ENCODE measurements around the gene ANGEL2. TPM values are rescaled to one million over a fixed set of nuclear protein-coding genes. Genes with fewer than 3 reads are reported as not detected.

Gene ANGEL2
- total RNA-seq, 1 experiment from 2014 or later: 34.8 TPM

DNA sequence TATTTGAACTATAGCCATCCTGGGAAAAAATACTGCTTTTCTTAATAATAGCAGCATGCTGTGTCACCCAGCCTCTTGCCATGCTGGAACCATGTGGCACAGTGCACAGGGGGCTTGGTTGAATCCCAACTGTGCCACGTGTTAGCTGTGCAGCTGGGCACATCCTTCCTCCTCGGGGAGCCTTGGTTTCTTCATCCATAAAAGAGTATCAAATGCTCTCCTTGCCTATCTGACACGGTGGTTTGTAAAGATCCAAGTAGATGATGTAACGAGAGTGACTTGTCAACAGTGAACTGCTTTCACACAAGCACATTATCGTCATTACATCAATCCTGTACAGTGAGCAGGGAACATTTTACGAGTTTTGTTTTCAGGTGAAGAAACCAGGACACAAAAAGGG, 41.0 kb downstream of the ANGEL2 start:
- no peak overlapping the region for H3K27ac ChIP-seq (ENCODE audit: low read length)
- POLR2A ChIA-PET: no interaction called here
- no peak for ATAC-seq
- in situ Hi-C loops (cut with HindIII; ENCODE audit: low pct_unique_long_range_greater_than_20kb, low sequenced_read_pairs): no loop called here
- TF ChIP-seq, protein P1, sequence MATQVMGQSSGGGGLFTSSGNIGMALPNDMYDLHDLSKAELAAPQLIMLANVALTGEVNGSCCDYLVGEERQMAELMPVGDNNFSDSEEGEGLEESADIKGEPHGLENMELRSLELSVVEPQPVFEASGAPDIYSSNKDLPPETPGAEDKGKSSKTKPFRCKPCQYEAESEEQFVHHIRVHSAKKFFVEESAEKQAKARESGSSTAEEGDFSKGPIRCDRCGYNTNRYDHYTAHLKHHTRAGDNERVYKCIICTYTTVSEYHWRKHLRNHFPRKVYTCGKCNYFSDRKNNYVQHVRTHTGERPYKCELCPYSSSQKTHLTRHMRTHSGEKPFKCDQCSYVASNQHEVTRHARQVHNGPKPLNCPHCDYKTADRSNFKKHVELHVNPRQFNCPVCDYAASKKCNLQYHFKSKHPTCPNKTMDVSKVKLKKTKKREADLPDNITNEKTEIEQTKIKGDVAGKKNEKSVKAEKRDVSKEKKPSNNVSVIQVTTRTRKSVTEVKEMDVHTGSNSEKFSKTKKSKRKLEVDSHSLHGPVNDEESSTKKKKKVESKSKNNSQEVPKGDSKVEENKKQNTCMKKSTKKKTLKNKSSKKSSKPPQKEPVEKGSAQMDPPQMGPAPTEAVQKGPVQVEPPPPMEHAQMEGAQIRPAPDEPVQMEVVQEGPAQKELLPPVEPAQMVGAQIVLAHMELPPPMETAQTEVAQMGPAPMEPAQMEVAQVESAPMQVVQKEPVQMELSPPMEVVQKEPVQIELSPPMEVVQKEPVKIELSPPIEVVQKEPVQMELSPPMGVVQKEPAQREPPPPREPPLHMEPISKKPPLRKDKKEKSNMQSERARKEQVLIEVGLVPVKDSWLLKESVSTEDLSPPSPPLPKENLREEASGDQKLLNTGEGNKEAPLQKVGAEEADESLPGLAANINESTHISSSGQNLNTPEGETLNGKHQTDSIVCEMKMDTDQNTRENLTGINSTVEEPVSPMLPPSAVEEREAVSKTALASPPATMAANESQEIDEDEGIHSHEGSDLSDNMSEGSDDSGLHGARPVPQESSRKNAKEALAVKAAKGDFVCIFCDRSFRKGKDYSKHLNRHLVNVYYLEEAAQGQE (IDR thresholded peaks at IDR 0.05; ENCODE audit: insufficient read depth in 1 of 2, low read depth in 2 of 2, low read length in 1 of 2): no peak
- TF ChIP-seq TCF7L2 (IDR thresholded peaks at IDR 0.05; ENCODE audit: low read depth, low read length) (no peak), SIN3A (IDR thresholded peaks at IDR 0.05; ENCODE audit: borderline replicate concordance, insufficient read depth, low read depth, low read length) (no peak), POLR2AphosphoS5 (IDR thresholded peaks at IDR 0.05; ENCODE audit: low read depth, low read length) (no peak), CTCF (IDR thresholded peaks at IDR 0.05) (no peak)
- intact Hi-C loops (cut with micrococcal nuclease; ENCODE audit: unreplicated experiment): no loop called here
- BruUV-seq (replicated peaks): no TSS peak
- H3K9me3 ChIP-seq (ENCODE audit: control insufficient read depth, insufficient read depth, low read depth, low read length): no peaks in the 10 kb centered on the region
- peaks cover 4% of the 10 kb centered on the region; the same call in 1 of the 2 replicates for H3K27me3 ChIP-seq (ENCODE audit: control insufficient read depth, insufficient read depth, low read length)
- H3K4me1 ChIP-seq (ENCODE audit: control insufficient read depth, insufficient read depth, low read length): no peaks in the 10 kb centered on the region
- CTCF ChIA-PET: no interaction called here
- DNase-seq (ENCODE audit: low read depth, low spot score): no peak
- H3K36me3 ChIP-seq (ENCODE audit: control insufficient read depth, insufficient read depth, low read length): no peaks in the 10 kb centered on the region
- H3K4me3 ChIP-seq (ENCODE audit: low read depth in 2 of 2, low read length in 2 of 2): no peak overlapping the region

DNA sequence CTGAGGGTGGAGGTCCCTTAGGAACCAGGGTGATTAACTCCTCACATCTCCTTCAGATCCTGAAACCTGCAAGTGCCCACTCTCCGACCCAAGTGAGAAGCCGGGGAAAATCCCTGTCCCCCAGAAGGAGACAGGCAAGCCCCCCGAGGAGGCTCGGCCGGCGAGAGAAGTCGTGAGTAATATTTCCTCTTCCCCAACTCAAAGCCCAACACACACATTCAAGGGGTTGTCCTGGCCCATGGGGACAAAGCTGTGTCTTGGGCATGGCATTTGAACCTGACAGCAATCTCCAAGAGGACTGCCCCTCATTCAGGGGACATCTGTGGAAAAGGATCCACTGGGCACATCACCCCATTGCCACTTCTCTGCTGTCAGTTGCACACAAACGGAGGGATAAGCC, 41.8 kb downstream of the ANGEL2 start:
- TF ChIP-seq, protein P1 (IDR thresholded peaks at IDR 0.05; ENCODE audit: insufficient read depth in 1 of 2, low read depth in 2 of 2, low read length in 1 of 2): no peak
- no peak for TF ChIP-seq TCF7L2 (IDR thresholded peaks at IDR 0.05; ENCODE audit: low read depth, low read length)
- TF ChIP-seq SIN3A (IDR thresholded peaks at IDR 0.05; ENCODE audit: borderline replicate concordance, insufficient read depth, low read depth, low read length): no peak
- no peak for TF ChIP-seq CTCF (IDR thresholded peaks at IDR 0.05)
- TF ChIP-seq POLR2AphosphoS5 (IDR thresholded peaks at IDR 0.05; ENCODE audit: low read depth, low read length): no peak
- in situ Hi-C loops (cut with HindIII; ENCODE audit: low pct_unique_long_range_greater_than_20kb, low sequenced_read_pairs): no loop called here
- ChIA-PET CTCF (no interaction called here), POLR2A (no interaction called here)
- Histone ChIP-seq H3K4me1 (ENCODE audit: control insufficient read depth, insufficient read depth, low read length) (no peaks in the 10 kb centered on the region), H3K4me3 (ENCODE audit: low read depth in 2 of 2, low read length in 2 of 2) (no peak overlapping the region), H3K9me3 (ENCODE audit: control insufficient read depth, insufficient read depth, low read depth, low read length) (no peaks in the 10 kb centered on the region), H3K27me3 (ENCODE audit: control insufficient read depth, insufficient read depth, low read length) (peaks cover 4% of the 10 kb centered on the region; the same call in 1 of the 2 replicates), H3K27ac (ENCODE audit: low read length) (no peak overlapping the region), H3K36me3 (ENCODE audit: control insufficient read depth, insufficient read depth, low read length) (no peaks in the 10 kb centered on the region)
- ATAC-seq (no peak), DNase-seq (ENCODE audit: low read depth, low spot score) (no peak)
- intact Hi-C loops (cut with micrococcal nuclease; ENCODE audit: unreplicated experiment): no loop called here
- BruUV-seq (replicated peaks): no TSS peak

All from Panc1 (cell line).